GM21825 (cell line): ENCODE measurements around the gene POLR3H.
"Not testable (repeated sequence)": the region's sequence is repeated elsewhere in the genome, so short reads cannot be mapped to it uniquely, and the experiment has no call there.

Experiments
- ATAC-seq: cut with Tn5 transposase; IDR thresholded peaks from one replicate; pipeline ENCODE4 v1.9.1; 2021; ENCODE audit warnings: mild to moderate bottlenecking, moderate library complexity; ENCODE audit not compliant: unreplicated experiment

The POLR3H gene

GRCh38 chr22:41543854-41544670 lies at the start of gene POLR3H:
TSS of gene POLR3H (minus strand) at chr22:41544470. CDS start at chr22:41544101, 369 bp downstream.
- peak; percentile 89 for ATAC-seq

- not testable (repeated sequence) for ATAC-seq
These were observed 49.2 kb upstream of the POLR3H start for GRCh38 chr22:41593336-41593960.

- ATAC-seq = peak; percentile 89
These were observed 45.3 kb upstream of the POLR3H start, which contains the start of gene PMM1 for GRCh38 chr22:41589391-41590241. TSS of gene PMM1 (minus strand) at chr22:41589840. CDS start at chr22:41589805, 35 bp downstream.

- no peak for ATAC-seq
These were observed 43.1 kb upstream of the POLR3H start for GRCh38 chr22:41587347-41587723.

GRCh38 chr22:41585898-41586297 lies 41.6 kb upstream of the POLR3H start:
- ATAC-seq = no peak

GRCh38 chr22:41584881-41585280 lies 40.6 kb upstream of the POLR3H start:
- ATAC-seq = no peak

- no peak for ATAC-seq
These were observed 38.4 kb upstream of the POLR3H start for GRCh38 chr22:41582694-41583093.

GRCh38 chr22:41579997-41580355 lies 35.7 kb upstream of the POLR3H start:
- no peak for ATAC-seq

GRCh38 chr22:41579297-41579996 lies 35.2 kb upstream of the POLR3H start:
- ATAC-seq = no peak

GRCh38 chr22:41578818-41579217 lies 34.5 kb upstream of the POLR3H start:
- ATAC-seq = no peak

GRCh38 chr22:41578114-41578513 lies 33.8 kb upstream of the POLR3H start:
- ATAC-seq = no peak

- no peak for ATAC-seq
These were observed 32.6 kb upstream of the POLR3H start for GRCh38 chr22:41576877-41577276.

GRCh38 chr22:41575533-41575932 lies 31.3 kb upstream of the POLR3H start:
- no peak for ATAC-seq

- no peak for ATAC-seq
These were observed 30.6 kb upstream of the POLR3H start for GRCh38 chr22:41574847-41575381.

GRCh38 chr22:41573677-41574076 lies 29.4 kb upstream of the POLR3H start:
- ATAC-seq = no peak

- not testable (repeated sequence) for ATAC-seq
These were observed 28.0 kb upstream of the POLR3H start for GRCh38 chr22:41572305-41572704.

- ATAC-seq = no peak
These were observed 27.5 kb upstream of the POLR3H start for GRCh38 chr22:41571786-41572185.

- no peak for ATAC-seq
These were observed 26.0 kb upstream of the POLR3H start for GRCh38 chr22:41570221-41570620.

GRCh38 chr22:41568811-41569210 lies 24.5 kb upstream of the POLR3H start:
- no peak for ATAC-seq

- ATAC-seq = no peak
These were observed 23.2 kb upstream of the POLR3H start for GRCh38 chr22:41567512-41567768.
